Measurements from ENCODE around the gene MYOM3.

The MYOM3 gene

DNA sequence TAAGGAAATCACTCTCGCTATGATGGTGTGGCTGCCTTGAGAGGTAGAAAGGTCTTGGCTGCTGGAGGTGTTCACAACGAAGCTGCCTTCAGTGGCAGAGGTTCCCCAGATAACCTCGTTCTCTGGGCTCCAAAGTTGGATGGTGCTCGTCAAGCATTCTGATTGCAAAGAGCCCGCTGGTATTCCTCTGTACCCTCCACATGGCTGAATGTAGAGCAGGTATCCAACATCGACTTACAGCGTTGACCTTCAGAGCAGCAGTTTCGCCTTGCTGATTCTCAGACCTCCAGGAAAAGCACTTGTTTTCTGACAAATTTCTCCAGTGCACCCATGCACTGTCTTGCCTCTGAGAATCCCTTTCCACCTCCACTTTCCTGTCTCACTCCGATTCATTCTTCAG is 35.3 kb upstream of the MYOM3 start:
- no peak for DNase-seq (ENCODE audit: low spot score)
- TF ChIP-seq, protein P1, sequence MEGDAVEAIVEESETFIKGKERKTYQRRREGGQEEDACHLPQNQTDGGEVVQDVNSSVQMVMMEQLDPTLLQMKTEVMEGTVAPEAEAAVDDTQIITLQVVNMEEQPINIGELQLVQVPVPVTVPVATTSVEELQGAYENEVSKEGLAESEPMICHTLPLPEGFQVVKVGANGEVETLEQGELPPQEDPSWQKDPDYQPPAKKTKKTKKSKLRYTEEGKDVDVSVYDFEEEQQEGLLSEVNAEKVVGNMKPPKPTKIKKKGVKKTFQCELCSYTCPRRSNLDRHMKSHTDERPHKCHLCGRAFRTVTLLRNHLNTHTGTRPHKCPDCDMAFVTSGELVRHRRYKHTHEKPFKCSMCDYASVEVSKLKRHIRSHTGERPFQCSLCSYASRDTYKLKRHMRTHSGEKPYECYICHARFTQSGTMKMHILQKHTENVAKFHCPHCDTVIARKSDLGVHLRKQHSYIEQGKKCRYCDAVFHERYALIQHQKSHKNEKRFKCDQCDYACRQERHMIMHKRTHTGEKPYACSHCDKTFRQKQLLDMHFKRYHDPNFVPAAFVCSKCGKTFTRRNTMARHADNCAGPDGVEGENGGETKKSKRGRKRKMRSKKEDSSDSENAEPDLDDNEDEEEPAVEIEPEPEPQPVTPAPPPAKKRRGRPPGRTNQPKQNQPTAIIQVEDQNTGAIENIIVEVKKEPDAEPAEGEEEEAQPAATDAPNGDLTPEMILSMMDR (IDR thresholded peaks at IDR 0.05; ENCODE audit: extremely low read depth, insufficient read depth, missing control alignments): no peak
- in situ Hi-C loops (cut with MboI; ENCODE audit: low pct_unique_long_range_greater_than_20kb, low sequenced_read_pairs, unreplicated experiment): no loop called here

DNA sequence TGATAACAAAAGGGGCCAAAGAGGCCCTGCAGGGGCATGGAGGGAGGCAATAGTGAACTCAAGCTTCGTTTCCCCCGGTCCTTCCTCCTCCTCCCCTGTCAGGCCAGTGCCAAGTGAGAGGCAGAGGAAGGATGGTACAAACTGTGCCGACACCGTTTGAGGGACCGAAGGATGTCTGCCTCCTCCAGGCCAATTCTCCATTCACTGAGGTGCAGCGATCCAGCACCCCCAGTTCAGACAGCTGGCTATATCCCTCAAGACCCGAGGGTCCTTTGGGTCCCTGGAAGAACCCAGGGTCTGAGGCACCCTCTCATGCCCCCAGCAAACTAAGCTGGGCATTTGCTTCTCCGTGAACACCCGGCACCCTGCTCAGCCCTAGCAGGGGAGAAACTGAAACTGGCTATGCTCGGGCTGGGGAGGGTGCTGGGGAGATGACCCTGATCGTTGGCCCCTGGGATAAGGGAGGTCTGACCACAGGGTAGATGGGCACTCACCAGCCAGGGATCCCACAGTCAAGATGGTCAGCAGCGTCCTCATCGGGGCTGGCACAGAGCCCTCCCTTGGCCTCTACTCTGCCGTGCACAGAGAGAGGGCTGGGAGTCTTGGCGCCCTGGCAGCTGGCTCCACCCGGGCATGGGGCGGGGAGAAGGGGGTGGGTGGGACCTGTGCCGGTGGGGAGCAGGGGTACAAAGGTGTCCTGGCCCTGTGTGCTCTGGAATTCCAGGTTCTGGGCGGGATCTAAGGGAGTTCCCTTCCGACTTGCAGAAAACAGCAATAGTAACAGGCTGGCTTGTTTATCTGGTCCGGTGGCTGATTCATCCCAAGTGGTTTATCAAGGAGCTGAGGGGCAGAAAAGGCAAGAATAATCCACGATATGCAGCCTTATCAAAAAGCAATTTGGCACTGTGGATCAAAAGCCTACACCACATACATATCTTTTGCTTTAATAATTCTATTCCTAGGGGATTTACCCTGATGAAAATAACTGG is 30.9 kb upstream of the MYOM3 start, which contains the start of gene IL22RA1:
IL22RA1 (minus strand) TSS at position 595 of the 989 bp plus-strand sequence; CDS start at position 537, 58 bp downstream.
- no peak for DNase-seq (ENCODE audit: low spot score)
- TF ChIP-seq, protein P1 (IDR thresholded peaks at IDR 0.05; ENCODE audit: extremely low read depth, insufficient read depth, missing control alignments): no peak
- in situ Hi-C loops (cut with MboI; ENCODE audit: low pct_unique_long_range_greater_than_20kb, low sequenced_read_pairs, unreplicated experiment): no loop called here

DNA sequence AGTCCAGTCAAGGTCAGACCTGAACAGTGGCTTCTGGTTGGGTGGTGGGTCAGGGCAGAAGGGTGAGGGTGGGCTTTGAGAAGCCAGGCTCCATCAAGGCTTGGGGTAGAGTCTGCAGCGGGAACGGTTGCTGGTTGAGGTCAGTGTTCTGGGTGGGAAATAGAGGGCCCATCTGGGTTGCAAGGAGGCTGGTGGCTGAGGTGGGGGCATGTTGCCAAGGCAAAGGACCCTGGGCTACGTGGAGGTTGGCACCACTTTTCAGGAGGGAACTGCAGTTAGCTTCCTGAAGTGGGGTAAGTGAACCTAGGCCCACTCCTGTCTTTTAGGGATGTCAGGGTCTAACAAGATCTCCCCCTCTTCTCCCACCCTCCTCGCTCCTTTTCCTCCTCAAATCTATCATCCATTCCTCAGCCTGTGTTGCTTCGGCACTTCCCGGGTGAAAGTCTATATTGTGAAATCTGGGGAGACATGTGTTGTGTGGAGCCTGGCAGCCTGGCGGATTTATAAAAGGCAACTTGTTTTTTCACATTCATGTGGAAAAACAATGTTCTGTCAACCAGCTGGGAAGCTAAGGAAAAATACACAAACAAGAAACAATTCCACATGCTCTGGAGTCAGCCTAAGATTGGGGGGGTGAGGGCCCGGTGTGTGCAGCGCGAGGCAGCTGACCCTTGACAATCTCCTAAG is 29.5 kb upstream of the MYOM3 start:
- TF ChIP-seq, protein P1 (IDR thresholded peaks at IDR 0.05; ENCODE audit: extremely low read depth, insufficient read depth, missing control alignments): no peak
- in situ Hi-C loops (cut with MboI; ENCODE audit: low pct_unique_long_range_greater_than_20kb, low sequenced_read_pairs, unreplicated experiment): no loop called here
- DNase-seq (ENCODE audit: low spot score): no peak

DNA sequence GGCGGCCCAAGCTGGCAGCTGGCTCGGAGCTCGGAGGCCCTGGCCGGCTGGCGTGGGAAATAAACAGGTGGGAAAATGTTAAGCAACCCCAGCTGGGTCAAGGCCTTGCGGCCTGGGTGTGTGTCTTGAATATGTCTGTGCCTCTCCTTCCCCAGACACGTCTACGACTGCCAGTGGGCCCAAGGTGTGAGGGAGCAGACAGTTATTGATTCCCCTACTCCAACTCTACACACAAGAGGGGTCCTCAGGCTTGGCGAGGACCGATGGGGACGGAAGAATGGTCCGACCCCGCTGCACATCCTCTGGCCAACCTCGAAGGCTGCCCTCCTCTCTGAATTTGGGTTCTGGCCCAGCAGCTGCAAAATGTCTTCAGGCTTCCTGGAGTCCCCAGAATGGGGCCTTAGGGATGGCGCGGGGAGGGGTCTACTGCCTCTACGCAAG is 28.8 kb upstream of the MYOM3 start:
- no peak for DNase-seq (ENCODE audit: low spot score)
- TF ChIP-seq, protein P1 (IDR thresholded peaks at IDR 0.05; ENCODE audit: extremely low read depth, insufficient read depth, missing control alignments): no peak
- in situ Hi-C loops (cut with MboI; ENCODE audit: low pct_unique_long_range_greater_than_20kb, low sequenced_read_pairs, unreplicated experiment): no loop called here

DNA sequence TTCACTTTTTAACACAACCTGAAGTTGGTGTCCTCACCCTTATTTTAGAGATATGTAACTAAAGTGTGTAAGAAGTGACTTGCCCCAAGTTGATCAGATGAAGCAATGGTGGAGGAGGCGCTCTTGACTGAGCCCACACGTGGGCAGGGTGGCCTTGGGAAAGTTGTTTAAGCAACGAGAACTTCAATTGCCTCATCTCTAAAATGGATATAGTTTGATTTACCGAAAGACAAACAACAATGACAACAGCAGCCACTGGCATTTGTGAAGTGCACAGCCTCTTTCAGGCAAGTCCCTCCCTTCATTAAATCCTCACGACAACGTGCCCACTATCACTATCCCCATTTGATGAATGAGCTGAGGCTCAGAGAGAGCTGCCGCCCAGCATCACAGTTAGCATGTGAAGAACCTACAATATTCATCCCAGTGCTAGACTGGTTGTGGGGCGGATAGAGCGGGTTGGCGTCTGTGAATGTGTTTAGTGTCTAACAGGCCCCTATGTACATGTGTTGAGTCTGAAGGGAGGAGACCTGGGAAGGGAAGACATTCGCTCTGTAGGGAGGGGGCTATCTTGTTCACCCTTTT is 28.0 kb upstream of the MYOM3 start:
- in situ Hi-C loops (cut with MboI; ENCODE audit: low pct_unique_long_range_greater_than_20kb, low sequenced_read_pairs, unreplicated experiment): no loop called here
- TF ChIP-seq, protein P1 (IDR thresholded peaks at IDR 0.05; ENCODE audit: extremely low read depth, insufficient read depth, missing control alignments): no peak

DNA sequence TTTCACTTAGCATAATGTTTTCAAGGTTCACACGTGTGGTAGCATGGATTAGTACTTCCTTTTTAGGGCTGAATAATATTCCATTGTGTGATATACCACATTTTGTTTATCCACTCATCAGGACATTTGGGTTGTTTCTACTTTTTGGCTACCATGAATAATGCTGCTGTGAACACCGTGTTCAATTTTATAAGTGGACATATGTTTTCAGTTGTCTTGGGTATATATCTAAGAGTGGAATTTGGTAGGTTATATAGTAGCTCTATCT is 27.2 kb upstream of the MYOM3 start:
- TF ChIP-seq, protein P1 (IDR thresholded peaks at IDR 0.05; ENCODE audit: extremely low read depth, insufficient read depth, missing control alignments): no peak
- in situ Hi-C loops (cut with MboI; ENCODE audit: low pct_unique_long_range_greater_than_20kb, low sequenced_read_pairs, unreplicated experiment): no loop called here
- no peak for DNase-seq (ENCODE audit: low spot score)

More for the DNA sequence above, 28.0 kb upstream of the MYOM3 start:
- no peak for DNase-seq (ENCODE audit: low spot score)

All from GM13977 (cell line).